Measurements from ENCODE around the gene ABCA4.

Gene ABCA4

DNA sequence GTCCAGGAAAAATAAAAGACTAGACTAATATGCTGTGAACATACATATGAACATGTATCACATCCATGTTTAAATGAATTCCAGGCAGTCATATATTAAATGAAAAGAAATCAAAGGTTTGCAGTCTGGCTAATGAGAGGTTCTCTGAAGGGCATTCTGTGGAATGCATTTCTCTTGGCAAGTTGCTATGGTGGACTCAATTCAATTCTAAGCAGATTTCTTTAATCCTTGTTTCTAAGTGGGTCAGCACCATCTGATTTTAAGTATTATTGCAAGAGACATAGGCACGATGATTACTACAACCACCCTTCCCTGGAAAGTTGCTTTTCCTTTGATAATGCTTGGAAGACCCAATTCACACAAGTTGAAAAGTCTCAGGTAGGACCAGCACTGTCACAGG, 23.9 kb upstream of the ABCA4 start:
- no peak for DNase-seq (ENCODE audit: low spot score)
- Histone ChIP-seq H2BK15ac (ENCODE audit: low read length) (no peak overlapping the region), H2AFZ (ENCODE audit: low read length) (no peak overlapping the region), H2BK5ac (ENCODE audit: low read length) (no peak overlapping the region), H3K79me1 (ENCODE audit: low read depth, low read length) (no peaks in the 10 kb centered on the region), H3K9me3 (replicated peaks in 1 of 2; ENCODE audit: control insufficient read depth in 2 of 2, insufficient read depth in 1 of 2, low read depth in 1 of 2, low read length in 2 of 2) (no peaks in the 10 kb centered on the region), H3K4me2 (ENCODE audit: insufficient read depth, low read length, poor library complexity, severe bottlenecking) (no peak overlapping the region), H3K18ac (ENCODE audit: low read length) (no peak overlapping the region), H3K9ac (ENCODE audit: low read depth, low read length, poor library complexity) (no peak overlapping the region), H3K36me3 (replicated peaks in 1 of 2; ENCODE audit: control insufficient read depth in 2 of 2, insufficient read depth in 2 of 2, low read length in 2 of 2) (no peaks in the 10 kb centered on the region), H3K14ac (ENCODE audit: low read length) (no peak overlapping the region), H3K4me1 (ENCODE audit: control insufficient read depth in 2 of 2, insufficient read depth in 1 of 2, low read depth in 1 of 2, low read length in 2 of 2) (peaks cover 0 to 2% of the 10 kb centered on the region in 2 donors), H4K8ac (ENCODE audit: low read depth, low read length) (no peak overlapping the region), H3K27me3 (ENCODE audit: control insufficient read depth in 3 of 3, insufficient read depth in 3 of 3, low read depth in 1 of 3, low read length in 3 of 3) (no peaks in the 10 kb centered on the region), H2BK120ac (ENCODE audit: low read depth, low read length) (no peak overlapping the region), H2AK5ac (ENCODE audit: low read depth, low read length) (no peak overlapping the region), H3K27ac (replicated peaks; ENCODE audit: low read length) (no peak overlapping the region), H3K23ac (ENCODE audit: low read depth, low read length, poor library complexity) (no peak overlapping the region), H2BK12ac (ENCODE audit: low read length) (no peak overlapping the region), H4K91ac (ENCODE audit: low read depth, low read length, poor library complexity) (no peak overlapping the region), H3K4ac (ENCODE audit: low read length) (no peak overlapping the region), H3K4me3 (ENCODE audit: low read length in 2 of 2) (no peak overlapping the region)
- no CpG with 5 or more reads among the region's 1 CpG for WGBS, 2 donors (ENCODE audit: extremely low coverage in 2 of 2, insufficient read length in 2 of 2, insufficient replicate concordance in 1 of 2)

DNA sequence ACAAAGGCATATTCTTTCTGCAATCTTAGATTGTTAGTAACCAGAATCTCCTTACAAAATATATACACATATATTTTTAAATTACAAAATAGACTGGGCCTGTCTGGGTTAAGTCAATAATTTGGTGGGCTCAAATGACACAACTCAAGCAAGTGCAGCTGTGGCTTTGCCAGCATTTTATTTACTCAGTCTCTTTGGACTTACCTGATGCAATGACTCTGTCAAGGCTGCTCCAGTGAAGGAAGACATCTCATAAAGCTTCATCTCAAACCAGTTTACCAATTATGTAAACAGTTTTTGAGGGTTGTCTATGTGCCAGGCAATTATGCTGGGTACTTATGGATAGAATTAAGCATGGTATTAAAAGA, 22.8 kb upstream of the ABCA4 start:
- Histone ChIP-seq H2BK12ac (ENCODE audit: low read length) (no peak overlapping the region), H3K79me1 (ENCODE audit: low read depth, low read length) (no peaks in the 10 kb centered on the region), H3K36me3 (replicated peaks in 1 of 2; ENCODE audit: control insufficient read depth in 2 of 2, insufficient read depth in 2 of 2, low read length in 2 of 2) (no peaks in the 10 kb centered on the region), H3K4me1 (ENCODE audit: control insufficient read depth in 2 of 2, insufficient read depth in 1 of 2, low read depth in 1 of 2, low read length in 2 of 2) (peaks cover 0 to 2% of the 10 kb centered on the region in 2 donors), H2BK120ac (ENCODE audit: low read depth, low read length) (no peak overlapping the region), H3K4me3 (ENCODE audit: low read length in 2 of 2) (no peak overlapping the region), H3K27me3 (ENCODE audit: control insufficient read depth in 3 of 3, insufficient read depth in 3 of 3, low read depth in 1 of 3, low read length in 3 of 3) (no peaks in the 10 kb centered on the region), H3K4me2 (ENCODE audit: insufficient read depth, low read length, poor library complexity, severe bottlenecking) (no peak overlapping the region), H2AK5ac (ENCODE audit: low read depth, low read length) (no peak overlapping the region), H3K18ac (ENCODE audit: low read length) (no peak overlapping the region), H3K9ac (ENCODE audit: low read depth, low read length, poor library complexity) (no peak overlapping the region), H3K4ac (ENCODE audit: low read length) (no peak overlapping the region), H2BK5ac (ENCODE audit: low read length) (no peak overlapping the region), H4K8ac (ENCODE audit: low read depth, low read length) (no peak overlapping the region), H2AFZ (ENCODE audit: low read length) (no peak overlapping the region), H3K27ac (replicated peaks; ENCODE audit: low read length) (no peak overlapping the region), H3K9me3 (replicated peaks in 1 of 2; ENCODE audit: control insufficient read depth in 2 of 2, insufficient read depth in 1 of 2, low read depth in 1 of 2, low read length in 2 of 2) (no peaks in the 10 kb centered on the region), H3K23ac (ENCODE audit: low read depth, low read length, poor library complexity) (no peak overlapping the region), H3K14ac (ENCODE audit: low read length) (no peak overlapping the region), H2BK15ac (ENCODE audit: low read length) (no peak overlapping the region), H4K91ac (ENCODE audit: low read depth, low read length, poor library complexity) (no peak overlapping the region)
- no peak for DNase-seq (ENCODE audit: low spot score)

DNA sequence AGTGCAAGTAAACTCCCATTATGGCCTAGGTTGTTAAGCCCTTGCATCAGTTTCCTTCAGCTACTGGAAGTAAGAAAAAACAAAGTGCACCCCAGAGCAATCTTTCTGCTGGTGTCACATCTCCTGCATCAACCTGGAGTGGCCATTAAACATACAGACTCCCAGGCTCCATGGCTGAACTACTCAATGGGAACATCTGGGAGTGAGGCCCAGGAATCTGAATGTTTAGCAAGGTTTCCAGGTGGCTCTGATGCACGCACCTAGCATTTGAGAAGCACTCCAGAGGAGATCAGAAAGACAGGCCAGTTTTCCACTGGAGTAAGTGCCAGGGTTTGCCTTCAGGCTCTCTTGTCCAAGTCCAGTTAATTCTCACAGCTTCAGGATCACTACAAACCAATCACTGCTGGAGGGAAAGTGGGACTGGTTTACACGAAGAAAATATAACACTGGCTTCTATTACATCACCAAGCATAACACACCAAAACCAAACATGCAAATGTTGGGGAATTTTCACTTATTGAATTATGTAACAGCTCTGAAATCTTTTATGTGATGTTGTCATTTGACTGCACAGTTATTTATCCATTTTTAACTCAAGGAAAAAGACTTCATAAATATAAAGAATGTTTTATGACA, 22.3 kb upstream of the ABCA4 start:
- no peak overlapping the region for H2BK120ac ChIP-seq (ENCODE audit: low read depth, low read length)
- no CpG with 5 or more reads among the region's 2 CpGs for WGBS, 2 donors (ENCODE audit: extremely low coverage in 2 of 2, insufficient read length in 2 of 2, insufficient replicate concordance in 1 of 2)
- H2BK5ac ChIP-seq (ENCODE audit: low read length), result no peak overlapping the region

DNA sequence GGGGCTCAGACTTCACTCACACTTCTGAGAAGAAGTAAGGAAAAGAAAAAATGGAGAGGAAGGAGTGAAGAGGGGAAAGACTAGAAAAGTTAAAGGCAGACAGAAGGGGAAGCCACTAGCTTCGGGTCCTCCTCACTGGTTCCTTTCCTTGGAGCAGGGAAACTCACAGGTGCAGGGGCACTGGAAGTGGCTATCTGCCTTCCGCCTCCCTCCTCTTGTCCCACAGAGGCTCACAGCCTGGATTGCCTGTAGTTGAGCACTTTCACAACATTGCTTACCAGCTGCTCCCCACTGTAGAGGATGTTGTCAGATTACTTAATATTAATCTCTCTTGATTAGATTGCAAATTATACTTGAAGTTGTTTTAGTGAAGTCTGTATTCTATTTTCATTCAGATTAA, 21.6 kb upstream of the ABCA4 start:
- peaks cover 0 to 2% of the 10 kb centered on the region in 2 donors for H3K4me1 ChIP-seq (ENCODE audit: control insufficient read depth in 2 of 2, insufficient read depth in 1 of 2, low read depth in 1 of 2, low read length in 2 of 2)
- H3K79me1 ChIP-seq (ENCODE audit: low read depth, low read length), result no peaks in the 10 kb centered on the region
- peak overlapping the region; percentile 36 for H2AFZ ChIP-seq (ENCODE audit: low read length)
- H4K91ac ChIP-seq (ENCODE audit: low read depth, low read length, poor library complexity), result no peak overlapping the region
- no peak overlapping the region for H3K4ac ChIP-seq (ENCODE audit: low read length)
- no peak overlapping the region for H3K9ac ChIP-seq (ENCODE audit: low read depth, low read length, poor library complexity)
- H2BK5ac ChIP-seq (ENCODE audit: low read length), result no peak overlapping the region
- no CpG with 5 or more reads among the region's 2 CpGs for WGBS, 2 donors (ENCODE audit: extremely low coverage in 2 of 2, insufficient read length in 2 of 2, insufficient replicate concordance in 1 of 2)
- H3K27ac ChIP-seq (replicated peaks; ENCODE audit: low read length), result no peak overlapping the region
- H2BK12ac ChIP-seq (ENCODE audit: low read length), result no peak overlapping the region
- no peak overlapping the region for H3K23ac ChIP-seq (ENCODE audit: low read depth, low read length, poor library complexity)
- H3K18ac ChIP-seq (ENCODE audit: low read length), result no peak overlapping the region
- no peak overlapping the region for H3K4me2 ChIP-seq (ENCODE audit: insufficient read depth, low read length, poor library complexity, severe bottlenecking)
- H3K9me3 ChIP-seq (replicated peaks in 1 of 2; ENCODE audit: control insufficient read depth in 2 of 2, insufficient read depth in 1 of 2, low read depth in 1 of 2, low read length in 2 of 2), result no peaks in the 10 kb centered on the region
- H3K4me3 ChIP-seq (ENCODE audit: low read length in 2 of 2), result no peak overlapping the region
- H4K8ac ChIP-seq (ENCODE audit: low read depth, low read length), result no peak overlapping the region
- H2AK5ac ChIP-seq (ENCODE audit: low read depth, low read length), result no peak overlapping the region
- no peak overlapping the region for H2BK15ac ChIP-seq (ENCODE audit: low read length)
- H3K36me3 ChIP-seq (replicated peaks in 1 of 2; ENCODE audit: control insufficient read depth in 2 of 2, insufficient read depth in 2 of 2, low read length in 2 of 2), result no peaks in the 10 kb centered on the region
- no peak for DNase-seq (ENCODE audit: low spot score)
- no peak overlapping the region for H2BK120ac ChIP-seq (ENCODE audit: low read depth, low read length)
- H3K14ac ChIP-seq (ENCODE audit: low read length), result no peak overlapping the region
- no peaks in the 10 kb centered on the region for H3K27me3 ChIP-seq (ENCODE audit: control insufficient read depth in 3 of 3, insufficient read depth in 3 of 3, low read depth in 1 of 3, low read length in 3 of 3)

More for the DNA sequence above, 22.3 kb upstream of the ABCA4 start:
- H3K4me2 ChIP-seq (ENCODE audit: insufficient read depth, low read length, poor library complexity, severe bottlenecking), result no peak overlapping the region
- H2AFZ ChIP-seq (ENCODE audit: low read length), result no peak overlapping the region
- no peaks in the 10 kb centered on the region for H3K79me1 ChIP-seq (ENCODE audit: low read depth, low read length)
- no peak overlapping the region for H3K14ac ChIP-seq (ENCODE audit: low read length)
- H3K4me1 ChIP-seq (ENCODE audit: control insufficient read depth in 2 of 2, insufficient read depth in 1 of 2, low read depth in 1 of 2, low read length in 2 of 2), result peaks cover 0 to 2% of the 10 kb centered on the region in 2 donors
- no peak overlapping the region for H3K27ac ChIP-seq (replicated peaks; ENCODE audit: low read length)
- no peaks in the 10 kb centered on the region for H3K36me3 ChIP-seq (replicated peaks in 1 of 2; ENCODE audit: control insufficient read depth in 2 of 2, insufficient read depth in 2 of 2, low read length in 2 of 2)
- H3K4me3 ChIP-seq (ENCODE audit: low read length in 2 of 2), result no peak overlapping the region
- no peak overlapping the region for H4K8ac ChIP-seq (ENCODE audit: low read depth, low read length)
- H3K4ac ChIP-seq (ENCODE audit: low read length), result no peak overlapping the region
- no peaks in the 10 kb centered on the region for H3K27me3 ChIP-seq (ENCODE audit: control insufficient read depth in 3 of 3, insufficient read depth in 3 of 3, low read depth in 1 of 3, low read length in 3 of 3)
- H2BK15ac ChIP-seq (ENCODE audit: low read length), result no peak overlapping the region
- H3K18ac ChIP-seq (ENCODE audit: low read length), result no peak overlapping the region
- no peak for DNase-seq (ENCODE audit: low spot score)
- H3K9ac ChIP-seq (ENCODE audit: low read depth, low read length, poor library complexity), result no peak overlapping the region
- no peak overlapping the region for H2BK12ac ChIP-seq (ENCODE audit: low read length)
- H3K9me3 ChIP-seq (replicated peaks in 1 of 2; ENCODE audit: control insufficient read depth in 2 of 2, insufficient read depth in 1 of 2, low read depth in 1 of 2, low read length in 2 of 2), result no peaks in the 10 kb centered on the region
- H4K91ac ChIP-seq (ENCODE audit: low read depth, low read length, poor library complexity), result no peak overlapping the region
- H3K23ac ChIP-seq (ENCODE audit: low read depth, low read length, poor library complexity), result no peak overlapping the region
- no peak overlapping the region for H2AK5ac ChIP-seq (ENCODE audit: low read depth, low read length)

Measured in neuronal stem cell (in vitro differentiated cells).